ENCODE data around the gene MTCL1.

The MTCL1 gene

GRCh38 chr18:8842506-8842905, 137.2 kb downstream of the MTCL1 start:
- DNase-seq, result no peak

DNA sequence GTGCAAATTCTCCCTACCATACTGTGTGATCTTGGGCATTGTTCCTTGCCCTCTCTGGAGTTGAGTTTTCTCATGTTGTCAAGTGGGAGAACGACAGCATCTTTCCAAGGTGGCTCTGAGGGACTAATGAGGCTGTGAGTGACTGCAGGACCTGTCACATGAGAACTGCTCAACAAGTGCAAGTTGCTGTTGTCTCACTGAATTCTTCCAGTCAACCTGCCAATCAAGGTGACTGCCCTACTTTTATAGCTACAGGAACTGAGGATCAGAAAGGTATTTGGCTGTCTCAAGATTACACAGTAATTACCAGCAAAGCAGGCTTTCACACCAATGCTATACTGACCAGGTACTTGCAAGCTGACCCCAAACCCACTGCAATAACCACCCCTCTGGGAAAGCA, 137.6 kb downstream of the MTCL1 start:
- no peak for DNase-seq

DNA sequence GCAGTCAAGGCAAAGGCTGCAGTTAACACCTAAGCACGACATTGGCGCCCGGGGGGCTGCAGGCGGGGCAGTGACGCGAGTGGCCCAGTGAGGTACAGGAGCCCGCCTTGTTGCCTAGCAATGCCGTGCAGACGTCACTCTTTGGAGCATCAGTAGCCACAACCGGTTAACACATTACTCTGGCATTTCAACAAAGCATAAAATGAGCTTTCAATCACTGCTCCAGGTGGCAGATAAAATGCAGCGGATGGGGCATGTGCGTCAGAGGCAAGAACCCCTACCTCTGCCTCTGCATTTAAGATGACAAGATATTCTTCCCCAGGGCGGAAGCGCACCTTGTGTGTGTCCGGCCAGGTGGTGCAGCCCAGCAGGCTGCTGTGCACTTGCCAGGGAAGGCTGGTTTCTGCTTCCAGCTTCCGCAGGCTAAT, 139.4 kb downstream of the MTCL1 start:
- no peak for DNase-seq

DNA sequence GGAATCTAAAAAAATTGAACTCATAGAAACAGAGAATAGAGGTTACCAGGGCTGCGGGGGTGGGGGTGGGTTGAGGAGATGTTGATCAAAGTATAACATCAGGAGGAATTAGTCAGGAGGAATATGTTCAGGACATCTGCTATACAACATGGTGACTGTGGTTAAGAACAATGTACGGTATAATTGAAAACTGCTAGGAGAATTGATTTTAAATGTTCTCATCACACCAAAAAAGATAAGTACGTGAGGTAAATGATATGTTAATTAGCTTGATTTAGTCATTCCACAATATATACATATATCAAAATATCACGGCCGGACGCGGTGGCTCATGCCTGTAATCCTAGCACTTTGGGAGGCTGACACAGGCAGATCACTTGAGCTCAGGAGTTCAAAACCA, 140.2 kb downstream of the MTCL1 start:
- DNase-seq, result no peak

GRCh38 chr18:8847066-8847755, 141.9 kb downstream of the MTCL1 start:
- no peak for DNase-seq

DNA sequence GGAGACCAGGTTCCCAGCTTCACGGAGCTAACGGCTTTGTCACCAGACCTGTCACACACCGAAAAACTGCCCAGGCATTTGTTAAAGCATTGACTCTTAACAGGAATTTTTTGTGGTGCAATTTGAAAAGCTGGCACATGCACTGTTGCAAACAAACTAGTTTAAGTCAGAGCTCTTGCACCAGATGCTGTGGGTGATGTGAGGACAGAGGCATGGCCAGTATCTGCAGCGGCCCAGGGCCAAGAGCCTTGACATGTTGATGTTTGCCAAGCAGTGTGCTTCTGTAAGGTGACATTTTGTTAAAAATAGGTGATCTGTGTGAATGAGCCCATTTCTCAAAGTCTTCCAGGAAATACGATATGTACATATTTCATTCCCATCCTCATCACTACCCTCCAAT, 142.5 kb downstream of the MTCL1 start:
- no peak for DNase-seq

DNA sequence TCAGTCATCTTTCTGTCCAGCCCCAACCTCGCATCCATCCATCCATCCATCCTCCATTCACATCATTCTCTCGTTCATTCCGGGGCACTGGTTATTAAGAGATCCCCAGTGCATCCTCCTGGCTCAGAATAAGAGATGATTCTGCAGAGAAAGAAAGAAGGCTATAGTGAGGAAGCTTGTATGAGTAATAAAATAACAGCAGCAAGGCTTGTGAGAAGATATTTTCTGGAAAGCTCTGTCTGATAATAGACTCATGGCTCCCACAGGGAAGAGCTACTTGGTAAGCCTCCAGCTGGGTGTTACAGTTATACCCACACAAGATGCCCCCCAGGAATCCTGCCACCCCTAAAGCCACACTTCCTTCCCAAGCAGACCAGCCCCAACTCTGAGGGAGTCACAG, 143.2 kb downstream of the MTCL1 start:
- no peak for DNase-seq

- no peak for DNase-seq
These were observed 144.3 kb downstream of the MTCL1 start for GRCh38 chr18:8849696-8850095.

GRCh38 chr18:8851659-8852058, 146.3 kb downstream of the MTCL1 start:
- no peak for DNase-seq

GRCh38 chr18:8854550-8854949, 149.2 kb downstream of the MTCL1 start:
- DNase-seq, result no peak

- DNase-seq, result no peak
These were observed 149.6 kb downstream of the MTCL1 start for GRCh38 chr18:8854962-8855361.

GRCh38 chr18:8856212-8856611, 150.9 kb downstream of the MTCL1 start:
- no peak for DNase-seq

GRCh38 chr18:8856769-8857393, 151.5 kb downstream of the MTCL1 start:
- no peak for DNase-seq

DNA sequence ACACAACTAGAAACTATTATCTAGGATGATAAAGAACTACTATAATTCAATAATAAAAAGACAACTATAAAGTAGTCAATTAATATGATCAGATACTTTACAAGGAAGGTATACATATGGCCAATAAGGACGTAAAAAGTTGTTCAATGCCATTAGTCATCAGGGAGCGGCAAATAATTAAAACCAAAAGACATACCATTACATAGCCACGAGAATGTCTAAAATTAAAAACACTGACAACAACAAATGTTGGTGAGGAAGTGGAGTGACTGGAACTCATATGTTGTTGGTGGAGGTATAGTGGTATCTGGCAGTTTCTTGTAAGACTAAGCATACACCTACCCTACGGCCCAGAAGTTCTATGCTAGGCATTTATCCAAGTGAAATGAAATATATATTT, 152.4 kb downstream of the MTCL1 start:
- no peak for DNase-seq

DNA sequence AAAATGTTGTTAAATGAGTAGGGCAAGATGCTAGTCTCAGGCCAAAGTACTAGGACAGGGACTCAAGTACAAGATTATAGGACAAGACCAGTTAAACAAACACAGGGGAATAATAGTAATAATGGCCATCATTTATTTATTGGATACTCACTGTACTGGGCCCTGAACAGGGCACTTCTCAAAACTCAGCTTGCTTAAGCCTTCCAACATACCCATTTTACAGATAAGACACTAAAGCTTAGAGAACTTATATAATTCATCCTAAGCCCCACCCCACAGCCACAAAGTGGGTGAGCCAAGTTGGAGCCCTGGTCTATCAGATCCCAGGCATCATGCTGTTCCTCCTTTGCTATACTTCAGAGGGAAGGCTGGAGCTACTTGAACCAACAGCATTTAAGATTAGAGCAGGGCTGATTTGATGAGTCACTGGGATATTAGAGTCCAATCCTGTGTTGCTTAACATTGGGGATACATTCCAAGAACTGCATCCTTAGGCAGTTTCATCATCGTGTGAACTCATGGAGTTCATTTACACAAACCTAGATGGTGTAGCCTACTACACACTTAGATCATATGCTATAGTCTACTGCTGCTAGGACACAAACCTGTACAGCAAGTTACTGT, 153.6 kb downstream of the MTCL1 start:
- DNase-seq, result no peak

DNA sequence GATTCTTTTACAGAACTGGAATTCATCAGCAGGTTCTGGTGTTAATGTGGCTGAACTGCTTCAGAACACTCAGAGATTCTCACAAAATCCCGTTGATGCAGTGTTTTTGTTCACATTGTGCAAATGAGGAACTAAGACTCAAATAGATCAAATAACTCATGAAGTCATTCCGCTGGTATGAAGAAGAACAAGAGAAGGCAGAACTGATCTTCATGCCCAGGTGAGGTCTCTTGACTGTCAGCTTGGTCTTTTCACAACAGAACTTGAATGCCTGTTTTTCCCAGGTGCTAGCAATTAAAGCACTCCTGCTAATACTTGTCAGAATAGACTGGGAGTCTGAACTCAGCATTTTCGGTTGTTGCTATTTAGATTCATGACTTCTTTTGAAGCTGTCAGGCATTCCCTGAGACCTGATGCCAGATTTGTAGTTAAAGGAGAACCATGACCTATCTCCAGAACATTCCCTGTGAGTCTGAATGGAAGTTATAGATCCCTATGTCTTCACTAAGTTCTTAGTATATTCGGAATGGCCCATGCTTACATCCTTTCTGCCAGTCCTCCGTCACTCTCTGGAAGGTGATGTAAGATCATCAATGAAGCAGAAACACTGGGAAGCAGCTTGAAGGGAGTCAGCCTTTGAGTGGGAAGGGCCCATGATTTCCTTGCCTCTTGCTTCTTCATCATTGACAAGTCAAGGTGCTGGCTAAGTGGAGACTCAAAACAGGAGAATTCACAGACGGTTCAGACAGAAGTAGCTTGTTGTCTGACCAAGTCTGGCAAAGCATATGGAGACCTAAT, 155.7 kb downstream of the MTCL1 start:
- DNase-seq, result no peak

- DNase-seq, result no peak
These were observed 158.1 kb downstream of the MTCL1 start for GRCh38 chr18:8863427-8863826.

DNA sequence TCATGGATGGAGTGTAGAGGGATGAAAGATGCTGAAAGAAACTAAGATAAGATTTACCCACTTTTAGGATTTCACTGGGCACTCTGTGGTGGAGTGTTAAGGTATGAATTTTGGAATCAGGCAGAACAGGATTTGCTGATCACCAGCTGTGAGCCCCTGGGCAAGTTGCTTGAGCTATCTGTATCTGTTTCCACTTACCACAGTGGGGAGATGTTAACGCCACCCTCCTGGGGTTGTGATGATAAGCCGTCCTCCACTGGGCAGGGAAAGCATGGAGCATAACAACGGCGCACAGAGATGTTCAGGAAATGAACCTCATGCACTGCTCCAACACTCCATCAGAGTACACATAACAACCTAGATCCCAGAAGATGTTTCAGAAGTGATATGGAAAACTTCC, 160.6 kb downstream of the MTCL1 start:
- no peak for DNase-seq

DNA sequence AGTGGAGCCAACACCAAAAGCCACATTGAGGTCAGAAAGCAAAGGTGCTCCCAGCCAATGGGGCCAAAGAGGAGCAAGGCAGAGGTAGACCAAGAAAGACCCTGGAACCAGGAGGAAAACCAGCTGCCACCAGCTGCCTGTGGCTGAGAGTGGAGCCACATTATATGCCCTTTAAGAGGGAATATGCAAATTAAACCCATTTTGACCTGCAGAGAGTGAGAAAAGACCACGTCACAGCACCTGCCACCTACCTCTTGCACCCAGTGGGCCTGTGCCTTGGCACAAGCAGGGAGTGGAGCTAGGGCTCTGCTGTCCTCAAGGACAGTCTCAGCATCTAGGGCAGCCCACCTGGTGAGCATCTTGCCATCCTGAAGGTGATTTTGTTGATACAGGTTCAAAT, 161.3 kb downstream of the MTCL1 start:
- no peak for DNase-seq

DNA sequence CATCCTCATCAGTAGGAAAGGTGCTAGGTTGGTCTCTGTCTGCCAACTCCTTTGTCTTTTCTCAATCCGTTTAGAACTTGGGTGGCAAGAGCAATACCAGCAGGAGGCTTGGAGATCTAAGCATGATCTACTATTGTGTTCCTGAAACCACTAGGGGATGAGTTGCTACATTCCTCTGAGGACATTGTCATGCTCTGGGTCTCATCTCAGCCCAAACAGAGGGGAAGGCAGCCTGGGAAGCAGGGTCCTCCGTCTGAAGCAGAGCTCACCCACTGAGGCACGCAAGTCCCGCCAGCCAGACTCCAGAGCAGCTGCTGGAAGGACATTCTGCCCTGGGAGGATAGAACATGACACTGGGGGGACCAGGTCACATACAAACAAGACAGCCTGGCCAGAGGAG, 162.9 kb downstream of the MTCL1 start:
- no peak for DNase-seq

DNA sequence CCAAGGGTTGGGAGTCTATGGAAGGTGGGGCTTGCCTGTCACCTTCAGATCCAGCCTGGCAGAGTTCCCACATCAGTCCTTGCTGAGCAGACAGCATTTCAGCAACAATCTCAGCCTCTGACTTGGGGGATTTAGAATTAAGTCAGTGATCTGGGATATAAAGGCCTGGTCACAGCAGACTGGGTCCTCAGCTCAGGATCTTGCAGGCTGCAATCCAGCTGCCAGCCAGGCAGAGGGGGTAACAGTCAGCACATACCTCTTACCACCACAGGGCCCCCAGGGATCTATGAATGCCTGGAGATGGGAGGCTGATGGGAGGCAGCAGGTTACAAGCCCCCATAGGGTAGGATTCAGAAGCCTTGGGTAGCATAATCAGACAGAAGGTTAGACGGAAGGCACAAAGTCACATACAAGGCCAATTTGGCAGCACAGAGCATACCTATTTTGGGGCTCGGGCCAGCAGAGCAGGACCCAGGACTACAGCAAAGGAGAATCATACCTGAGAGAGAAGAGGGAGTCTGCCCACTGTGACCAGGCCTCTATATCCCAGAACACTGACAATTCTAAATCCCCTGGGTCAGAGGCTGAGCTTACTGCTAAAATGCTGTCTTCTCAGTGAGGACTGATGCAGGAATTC, 163.5 kb downstream of the MTCL1 start:
- DNase-seq, result no peak

- DNase-seq, result no peak
These were observed 164.3 kb downstream of the MTCL1 start for GRCh38 chr18:8869696-8870095.

DNA sequence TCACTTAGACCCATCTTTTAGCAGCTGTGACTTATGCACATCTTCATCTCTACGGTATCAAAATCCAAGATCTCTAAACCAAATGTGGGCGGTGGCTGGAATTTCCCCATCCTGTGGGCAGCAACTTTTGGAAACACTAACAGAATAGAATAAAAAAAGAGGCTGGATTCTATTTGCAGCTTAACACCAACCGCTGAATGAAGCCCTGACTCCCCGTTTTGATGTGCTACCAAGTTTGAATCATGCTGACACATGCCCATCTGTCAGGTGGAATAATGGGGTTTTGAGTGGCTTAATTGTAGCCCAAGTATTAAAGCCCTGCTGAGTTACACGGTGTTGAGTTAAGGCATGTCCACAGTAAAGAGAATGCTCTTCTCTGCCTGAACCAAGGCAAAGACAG, 165.2 kb downstream of the MTCL1 start:
- no peak for DNase-seq

Data from AML-193 (cell line).